Measurements from ENCODE around the gene PAEP.

PAEP gene

DNA sequence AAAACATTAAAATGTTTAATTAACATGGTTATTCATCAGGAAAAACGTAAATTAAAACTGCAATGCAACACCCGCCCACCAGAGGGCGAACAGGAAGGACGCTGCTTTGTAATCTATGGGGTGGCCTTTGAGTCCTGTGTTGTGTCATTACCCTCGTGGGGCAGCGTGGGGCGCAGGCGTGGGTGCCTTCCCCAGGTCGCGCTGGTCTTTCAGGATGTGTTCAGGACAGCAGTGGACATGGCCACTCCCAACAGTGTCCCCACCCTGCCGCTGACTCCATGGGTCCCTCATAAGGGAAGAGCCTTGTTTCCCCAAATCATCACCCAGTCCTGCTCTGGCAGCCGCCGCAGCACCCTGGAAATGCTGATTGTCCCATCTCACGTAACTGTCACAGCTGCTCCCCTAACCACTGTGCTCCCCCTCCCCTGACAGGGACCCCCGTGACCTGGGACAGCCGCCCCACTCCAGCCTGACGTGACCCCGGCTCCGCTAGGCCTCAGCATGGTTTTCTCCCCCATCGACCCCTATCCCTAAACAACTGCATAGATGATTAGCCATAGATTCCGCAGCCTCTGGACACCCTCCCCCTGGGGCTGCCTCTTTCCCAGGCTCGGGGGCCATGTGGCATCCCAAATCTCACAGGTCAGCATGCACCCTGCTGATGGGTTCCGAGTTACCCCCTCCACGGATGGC lies 41.4 kb downstream of the PAEP start:
- peak in 1 of 2 experiments; percentile 40 for DNase-seq

DNA sequence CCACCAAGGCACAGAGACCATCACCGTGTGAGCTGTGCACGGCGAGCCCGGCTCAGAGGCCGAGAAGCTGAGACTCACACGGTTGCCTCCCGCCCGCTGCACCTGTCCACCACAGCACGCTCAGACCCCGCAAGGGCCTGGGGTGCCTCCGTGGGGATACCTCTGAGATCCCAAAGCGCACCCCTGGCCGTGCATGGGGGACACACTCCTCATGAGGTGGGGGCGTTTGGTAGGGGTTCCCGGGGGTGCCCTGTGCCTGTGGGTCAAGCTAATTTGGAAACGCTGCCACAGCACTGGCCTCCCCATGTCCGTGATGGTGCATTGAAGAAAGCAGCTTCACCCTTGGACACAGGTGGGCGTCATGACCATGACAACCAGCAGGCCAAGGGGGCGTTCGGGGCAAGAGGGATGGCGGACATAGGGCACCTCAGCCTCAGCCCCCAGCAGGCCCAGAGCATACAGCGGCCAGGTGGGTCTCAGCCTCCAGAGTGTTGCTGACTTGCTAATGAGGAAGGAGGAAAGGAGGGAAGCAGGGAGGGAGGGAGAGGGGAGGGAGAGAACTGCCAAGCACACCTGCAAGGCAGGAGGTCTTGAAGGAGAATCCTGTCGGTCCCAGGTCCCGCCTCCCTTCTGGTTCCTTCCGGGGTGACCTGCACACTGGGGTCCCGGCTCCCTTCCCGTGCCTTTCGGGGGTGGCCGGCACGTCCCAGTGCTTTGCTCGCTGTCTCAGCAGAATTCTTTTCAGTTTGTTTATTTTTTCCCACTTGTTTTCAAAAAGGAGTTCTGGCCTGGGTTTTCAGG lies 43.1 kb downstream of the PAEP start:
- DNase-seq, result no peak

DNA sequence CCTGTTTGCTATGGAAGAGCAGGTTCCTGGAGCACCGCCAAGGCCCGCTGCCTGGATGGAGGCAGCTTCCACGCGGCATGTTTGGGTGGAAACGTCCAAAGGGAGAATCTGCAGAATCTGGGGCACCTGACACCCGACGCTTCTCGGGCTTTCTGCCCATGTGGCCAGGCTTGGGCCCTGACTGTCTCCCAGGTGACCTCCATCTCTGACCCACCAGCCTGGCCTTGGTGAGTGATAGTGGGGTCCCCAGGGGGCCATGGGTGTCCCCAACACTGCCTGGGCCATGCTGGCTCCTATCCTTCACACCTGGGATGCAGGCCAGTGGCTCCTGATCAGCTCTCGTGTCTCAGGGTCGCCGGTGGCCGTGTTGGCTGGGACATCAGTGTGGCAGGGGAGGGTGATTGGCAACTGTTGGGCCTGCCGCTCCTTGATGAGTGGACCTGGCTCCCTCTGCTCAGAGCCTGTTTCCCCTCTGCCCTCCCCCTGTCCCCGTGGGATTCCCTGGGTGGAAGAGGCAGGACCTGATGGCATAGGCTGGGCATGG lies 43.8 kb downstream of the PAEP start:
- no peak for DNase-seq

DNA sequence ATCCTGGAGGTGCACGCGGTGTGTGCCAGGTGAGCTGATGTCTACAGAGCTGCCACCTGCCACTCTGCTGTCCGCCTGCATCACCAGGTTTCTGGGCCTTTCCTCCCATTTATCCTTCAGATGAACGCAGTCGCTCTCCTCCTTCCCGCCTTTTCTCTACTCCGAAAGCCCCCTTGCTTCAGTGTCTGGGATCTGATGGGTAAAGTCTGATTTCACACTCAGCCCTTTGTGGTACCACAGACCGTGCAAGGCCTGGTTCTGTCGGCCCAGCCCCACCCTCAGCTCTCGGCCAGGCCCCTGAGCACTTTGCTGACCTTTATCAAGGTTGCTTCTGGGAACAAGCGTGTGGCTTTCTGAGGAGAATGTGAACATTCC lies 45.3 kb downstream of the PAEP start:
- no peak for DNase-seq

DNA sequence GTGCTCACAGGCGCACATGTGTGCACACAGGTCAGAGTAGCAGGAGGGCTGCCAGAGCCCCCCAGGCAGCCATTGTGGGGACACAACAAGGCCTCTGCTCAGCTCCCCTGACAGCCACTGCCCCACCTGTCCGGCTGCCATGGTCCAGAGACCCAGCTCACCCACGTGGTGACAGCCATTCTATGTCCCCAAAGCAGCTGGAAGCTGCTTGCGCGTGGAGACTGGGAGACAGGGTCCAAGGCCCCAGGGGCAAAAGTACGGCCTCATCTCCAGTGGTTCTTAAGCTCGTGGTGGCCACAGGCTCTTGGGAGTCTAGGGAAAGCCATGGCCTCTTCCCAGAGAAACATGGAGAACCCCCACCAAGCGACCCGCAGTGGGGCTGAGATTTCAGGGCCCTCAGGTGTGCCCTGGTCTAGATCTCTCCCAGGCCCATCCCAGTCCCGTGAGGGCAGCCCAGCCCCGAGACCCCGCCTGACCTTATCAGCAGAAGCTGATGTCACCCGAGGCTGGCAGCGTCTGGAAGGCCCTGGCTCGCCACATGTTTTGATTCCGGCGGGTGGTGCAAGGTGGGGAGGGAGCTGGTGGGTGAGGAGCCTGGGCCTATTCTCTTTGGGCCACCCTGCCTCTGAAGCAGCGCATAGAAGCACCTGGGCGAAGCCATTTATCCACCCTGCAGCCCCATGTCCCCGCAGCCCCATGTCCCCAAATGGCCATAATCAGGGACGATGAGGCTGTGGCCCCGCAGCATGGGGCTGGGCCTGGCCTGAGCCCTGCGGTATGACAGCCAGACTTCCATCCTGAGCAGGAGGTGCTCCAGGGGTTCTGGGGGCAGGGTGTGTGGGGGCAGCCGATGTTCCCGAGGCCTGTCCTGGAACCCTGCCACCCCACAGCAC lies 46.1 kb downstream of the PAEP start:
- DNase-seq, result no peak

DNA sequence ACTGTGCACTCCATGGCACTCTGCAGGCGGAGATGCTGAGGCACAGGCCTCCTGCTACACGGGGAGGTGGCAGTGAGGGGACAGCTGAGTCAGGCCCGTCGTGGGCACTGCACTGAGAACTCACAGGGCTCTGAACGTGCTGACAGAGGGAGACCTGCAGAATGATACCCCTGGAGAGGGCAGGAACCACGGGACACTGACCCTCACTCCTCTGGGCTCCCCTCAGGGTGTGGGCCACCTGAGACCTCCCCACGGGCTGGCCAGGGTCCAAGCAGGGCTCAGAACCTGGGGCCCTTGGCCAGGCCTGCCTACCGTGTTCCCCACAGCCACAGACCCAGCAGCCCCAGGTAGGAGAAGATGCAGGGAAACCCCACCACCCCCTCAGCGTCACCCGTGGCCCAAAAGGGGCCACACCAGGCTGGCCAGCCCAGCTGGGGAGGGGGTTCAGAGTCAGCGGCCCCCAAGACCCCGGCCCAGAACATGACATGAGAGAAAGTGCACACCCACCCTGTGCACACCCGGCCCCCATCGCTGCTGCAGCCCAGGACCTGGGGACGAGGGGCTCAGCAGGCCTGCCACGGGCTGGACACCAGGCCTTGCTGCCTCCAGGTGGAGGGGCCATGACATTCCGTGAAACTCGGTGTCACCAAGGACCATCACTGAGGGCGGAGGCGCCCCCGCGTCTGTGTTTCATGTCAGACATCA lies 46.9 kb downstream of the PAEP start:
- DNase-seq, result no peak

DNA sequence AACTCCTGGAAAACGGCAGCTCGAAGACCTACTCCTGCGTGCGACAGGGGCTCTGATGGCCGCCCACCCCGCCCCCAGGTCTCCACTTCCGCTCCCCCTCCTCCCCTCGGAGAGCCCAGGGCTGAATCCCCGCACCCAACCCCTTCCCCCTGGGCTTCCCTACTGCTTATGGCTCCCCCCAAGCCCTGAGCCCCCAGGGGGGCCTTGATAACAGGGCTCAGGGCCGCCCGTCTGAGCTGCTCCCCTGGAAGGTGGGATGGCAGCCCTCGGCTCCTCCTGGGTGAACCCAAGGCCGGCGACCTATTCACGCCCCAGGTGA lies 47.4 kb downstream of the PAEP start:
- DNase-seq, result no peak

DNA sequence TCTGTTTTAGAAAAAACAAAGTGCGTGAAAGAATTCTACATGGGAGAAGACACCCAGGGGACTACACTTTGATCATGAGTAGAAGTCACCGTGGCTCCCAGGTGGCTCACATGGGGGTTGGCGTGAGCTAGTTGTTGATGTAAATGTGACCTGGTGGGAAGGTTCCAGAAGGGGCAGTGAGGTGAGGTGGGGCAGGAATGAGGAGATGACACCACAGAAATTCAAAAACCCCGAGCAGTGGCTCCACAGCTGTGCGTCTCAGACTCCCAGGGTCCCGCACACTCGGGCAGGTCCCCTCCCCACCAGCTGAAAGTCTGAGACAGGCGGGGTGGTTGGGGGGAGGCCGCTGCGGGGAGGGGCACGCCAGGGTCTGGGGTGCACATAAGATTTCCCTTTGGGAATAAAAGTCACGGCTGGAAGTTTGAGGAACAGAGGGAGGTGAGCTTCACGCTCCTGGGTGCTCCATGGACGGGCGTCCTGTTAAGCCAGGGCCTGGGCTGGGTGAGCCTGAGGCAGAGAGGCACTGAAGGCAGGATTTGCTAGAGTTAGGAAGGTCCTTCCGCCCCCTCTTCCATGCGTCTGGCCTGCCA lies 47.9 kb downstream of the PAEP start:
- DNase-seq, result no peak

DNA sequence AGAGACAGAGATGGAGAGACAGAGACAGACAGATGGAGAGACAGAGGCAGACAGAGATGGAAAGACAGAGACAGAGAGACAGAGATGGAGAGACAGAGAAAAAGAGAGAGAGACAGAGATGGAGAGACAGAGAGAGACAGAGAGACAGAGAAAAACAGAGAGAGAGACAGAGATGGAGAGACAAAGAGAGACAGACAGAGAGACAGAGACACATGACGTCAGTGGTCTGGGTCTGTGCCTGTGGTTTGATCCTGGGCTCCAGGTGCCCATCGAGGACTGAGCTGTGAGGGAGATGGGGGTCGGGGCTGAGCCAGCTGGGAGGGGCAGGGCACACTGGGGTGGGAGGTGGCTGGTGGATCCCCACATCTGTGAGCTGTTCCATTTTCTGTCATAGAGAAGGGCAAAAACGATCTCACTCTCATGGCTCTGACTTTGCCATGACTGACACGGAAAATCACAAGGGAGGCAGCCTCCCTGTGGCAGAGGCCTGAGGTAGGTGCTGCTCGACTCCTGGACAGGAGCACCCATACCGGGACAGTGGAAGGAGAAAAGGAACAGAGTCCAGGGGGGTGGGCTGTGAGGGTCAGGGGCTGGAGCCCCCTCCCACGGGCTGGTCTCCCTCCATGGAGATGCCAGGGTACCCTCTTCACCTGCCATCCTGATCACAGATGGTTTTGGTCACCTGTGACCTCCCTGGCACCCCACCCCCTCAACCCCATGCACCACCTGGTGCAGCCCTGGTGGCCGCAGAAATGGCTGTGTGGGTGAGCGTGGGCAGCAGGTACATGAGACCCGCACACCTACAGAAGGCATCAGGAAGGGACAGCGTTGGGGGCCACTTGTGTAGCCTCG lies 49.0 kb downstream of the PAEP start:
- DNase-seq, result no peak

DNA sequence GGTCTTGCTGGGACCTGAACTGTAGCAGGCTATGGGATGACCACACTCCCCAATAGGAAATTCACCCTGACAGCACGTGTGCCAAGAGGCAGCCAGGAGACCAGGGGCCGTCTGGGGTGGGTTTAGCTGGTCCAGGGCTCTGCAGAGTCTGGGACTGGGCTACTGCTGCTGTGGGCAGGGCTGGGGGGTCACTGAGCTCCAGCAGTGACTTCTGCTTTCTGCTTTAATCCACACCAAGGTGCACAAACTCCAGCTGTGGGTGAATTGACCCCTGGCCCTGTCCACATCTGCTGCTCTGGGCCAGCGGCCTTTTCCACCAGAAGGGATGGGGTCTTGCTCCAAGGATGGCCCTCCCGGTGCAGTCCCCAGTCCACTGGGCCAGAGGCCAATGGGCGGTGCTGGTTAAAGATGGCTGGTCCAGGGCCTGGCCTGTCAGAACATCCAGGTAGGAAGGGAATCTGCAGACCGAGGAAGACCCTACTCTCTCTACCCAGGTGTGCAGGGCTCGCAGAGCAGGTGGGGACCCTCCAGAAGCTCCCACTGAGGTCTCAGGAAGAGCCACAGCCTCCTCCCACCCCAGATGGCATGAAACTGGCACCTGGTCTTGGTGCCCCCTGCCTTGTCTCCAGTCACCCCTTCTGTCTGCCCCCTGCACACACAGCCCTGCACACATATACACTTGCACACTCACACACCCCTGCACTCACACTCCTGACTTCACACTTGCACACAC lies 49.8 kb downstream of the PAEP start:
- no peak for DNase-seq

DNA sequence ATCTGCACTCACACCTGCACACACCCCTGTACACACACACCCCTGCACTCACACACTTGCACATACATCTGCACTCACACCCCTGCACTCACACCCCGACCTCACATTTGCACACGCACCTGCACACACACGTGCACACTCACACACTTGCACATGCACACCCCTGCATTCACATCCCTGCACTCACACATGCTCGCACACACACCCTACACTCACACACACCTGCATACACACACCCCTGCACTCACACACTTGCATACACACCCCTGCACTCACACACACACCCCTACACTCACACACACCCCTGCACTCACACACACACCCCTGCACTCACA lies 50.3 kb downstream of the PAEP start:
- no peak for DNase-seq

DNA sequence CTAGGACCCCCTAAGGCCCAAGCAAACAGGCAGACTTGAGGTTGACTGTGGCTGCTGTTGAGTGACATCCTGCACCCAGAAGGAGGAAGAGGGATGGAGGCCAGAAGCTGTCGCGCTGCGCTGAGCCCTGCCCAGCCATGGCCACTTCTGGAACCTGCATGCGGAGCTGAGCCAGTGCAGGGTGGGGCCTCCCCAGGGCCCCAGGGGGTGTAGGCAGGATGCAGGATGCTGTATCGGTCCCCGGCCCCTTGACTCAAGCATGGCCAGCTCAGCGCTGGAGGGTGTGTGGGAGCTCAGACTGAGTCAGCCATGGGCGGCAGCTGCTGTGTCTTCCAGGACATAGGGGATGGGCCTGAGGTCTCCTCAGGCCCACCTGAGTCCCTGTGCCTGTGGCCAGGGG lies 50.9 kb downstream of the PAEP start:
- no peak for DNase-seq

DNA sequence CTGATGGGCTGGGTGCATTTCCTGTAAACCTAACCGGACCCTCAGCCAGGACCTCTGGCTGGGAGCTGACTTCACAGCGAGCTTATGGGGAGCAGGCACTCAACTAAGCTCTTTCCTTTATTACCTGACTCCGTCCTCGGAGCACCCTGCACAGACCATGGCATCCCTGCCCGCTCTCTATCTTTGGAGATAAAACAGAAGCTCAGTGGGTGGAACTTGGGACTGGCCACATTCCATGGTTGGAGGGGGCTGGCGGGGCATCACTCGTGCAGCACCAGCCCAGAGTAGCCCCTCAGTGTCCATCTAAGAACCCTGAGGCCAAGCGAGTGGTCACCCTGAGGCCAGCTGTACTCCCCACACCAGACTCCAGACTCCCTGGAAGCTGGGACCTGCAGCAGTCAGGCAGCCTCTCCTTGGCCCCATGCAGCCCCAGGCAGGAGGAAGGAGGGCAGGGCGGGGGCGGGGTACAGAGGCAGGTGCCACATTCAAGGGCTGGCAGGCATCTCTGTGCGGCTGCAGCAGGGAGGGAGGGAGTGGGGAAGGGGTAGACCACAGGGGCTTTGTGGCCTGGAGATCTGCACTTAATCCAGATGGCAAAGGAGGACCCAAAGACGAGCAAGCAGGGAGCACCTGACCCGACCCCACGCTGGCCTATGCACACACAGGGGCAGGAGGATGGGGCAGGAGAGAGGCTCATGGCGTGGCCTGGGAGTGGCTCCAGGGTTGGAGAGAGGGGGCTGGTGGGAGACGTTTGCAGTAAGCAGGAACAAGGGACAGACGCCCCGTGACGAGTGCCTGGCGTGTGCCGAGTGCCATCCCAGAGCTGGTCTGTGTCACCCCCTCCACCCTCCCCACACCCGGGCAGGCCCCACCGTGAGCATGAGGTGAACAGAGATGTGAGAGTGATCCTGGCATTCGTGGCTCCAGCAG lies 51.7 kb downstream of the PAEP start:
- DNase-seq, result no peak

DNA sequence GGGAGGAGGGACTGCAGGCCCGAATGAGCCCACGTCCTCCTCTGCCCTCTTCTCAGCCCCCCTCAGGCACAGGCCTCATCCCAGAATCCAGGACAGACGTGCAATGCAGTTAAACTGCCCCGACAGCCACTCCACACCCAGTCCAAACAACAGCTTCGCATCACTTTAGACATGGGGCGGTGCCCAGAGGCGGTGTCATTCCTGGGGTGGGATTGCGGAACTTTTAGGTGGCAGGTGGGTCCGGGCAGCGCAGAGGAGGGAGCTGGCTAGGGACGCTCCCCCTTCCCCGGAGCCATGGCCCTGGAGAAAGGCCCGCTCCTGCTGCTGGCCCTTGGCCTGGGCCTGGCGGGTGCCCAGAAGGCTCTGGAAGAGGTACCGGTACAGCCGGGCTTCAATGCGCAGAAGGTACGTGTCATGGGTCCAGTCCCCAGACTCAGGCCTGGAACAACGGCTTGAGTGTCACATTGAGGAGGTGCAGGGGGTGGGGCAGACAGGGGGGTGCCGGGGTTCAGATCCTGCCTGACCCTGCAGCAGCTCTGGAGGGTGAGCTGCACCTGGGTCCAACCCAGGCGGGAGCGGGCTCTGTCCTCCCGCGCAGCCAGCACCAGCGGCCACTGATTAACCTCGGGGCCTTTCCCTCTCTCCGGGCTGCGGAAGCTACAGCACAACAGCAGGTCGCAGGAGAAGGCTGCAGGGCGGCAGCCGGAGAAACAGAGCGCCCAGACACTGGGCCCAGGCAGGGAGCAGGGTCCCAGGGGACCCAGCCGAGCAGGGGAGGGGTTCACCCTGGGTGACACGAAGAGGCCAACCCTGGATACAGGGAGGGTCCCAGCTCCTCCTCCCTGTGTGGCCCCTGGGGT lies 52.6 kb downstream of the PAEP start:
- no peak for DNase-seq

DNA sequence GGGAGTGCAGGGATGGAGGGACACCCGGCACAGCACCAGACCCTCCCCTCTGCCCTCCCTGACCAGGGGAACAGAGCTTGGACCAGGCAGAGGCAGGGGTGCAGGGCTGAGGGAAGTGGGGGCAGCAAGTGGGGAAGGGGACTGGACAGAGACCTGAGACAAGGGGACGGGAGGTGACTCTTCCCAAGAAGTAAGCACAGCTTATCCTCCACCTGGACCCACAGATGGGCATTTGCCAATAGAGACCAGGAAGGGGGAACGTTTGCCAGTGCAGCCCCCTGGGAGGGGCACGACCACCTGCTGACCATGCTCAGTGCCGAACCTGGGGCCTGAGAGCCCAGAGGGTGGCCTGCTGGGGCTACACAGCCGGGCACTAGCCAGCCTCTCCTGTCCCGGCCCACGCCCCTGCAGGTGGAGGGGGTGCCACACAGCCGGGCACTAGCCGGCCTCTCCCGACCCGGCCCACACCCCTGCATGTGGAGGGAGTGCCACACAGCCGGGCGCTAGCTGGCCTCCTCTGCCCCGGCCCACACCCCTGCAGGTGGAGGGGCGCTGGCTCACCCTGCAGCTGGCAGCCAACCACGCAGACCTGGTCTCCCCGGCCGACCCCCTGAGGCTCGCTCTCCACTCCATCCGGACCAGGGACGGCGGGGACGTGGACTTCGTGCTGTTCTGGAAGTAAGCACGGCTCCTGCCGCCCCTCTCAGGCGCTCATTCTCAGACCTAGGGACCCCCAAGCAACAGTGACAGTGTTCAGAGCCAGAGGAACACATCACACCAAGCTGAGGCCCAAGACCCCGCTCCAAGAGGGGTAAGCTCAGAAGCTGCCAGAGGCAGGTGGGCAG lies 53.5 kb downstream of the PAEP start:
- DNase-seq, result no peak

DNA sequence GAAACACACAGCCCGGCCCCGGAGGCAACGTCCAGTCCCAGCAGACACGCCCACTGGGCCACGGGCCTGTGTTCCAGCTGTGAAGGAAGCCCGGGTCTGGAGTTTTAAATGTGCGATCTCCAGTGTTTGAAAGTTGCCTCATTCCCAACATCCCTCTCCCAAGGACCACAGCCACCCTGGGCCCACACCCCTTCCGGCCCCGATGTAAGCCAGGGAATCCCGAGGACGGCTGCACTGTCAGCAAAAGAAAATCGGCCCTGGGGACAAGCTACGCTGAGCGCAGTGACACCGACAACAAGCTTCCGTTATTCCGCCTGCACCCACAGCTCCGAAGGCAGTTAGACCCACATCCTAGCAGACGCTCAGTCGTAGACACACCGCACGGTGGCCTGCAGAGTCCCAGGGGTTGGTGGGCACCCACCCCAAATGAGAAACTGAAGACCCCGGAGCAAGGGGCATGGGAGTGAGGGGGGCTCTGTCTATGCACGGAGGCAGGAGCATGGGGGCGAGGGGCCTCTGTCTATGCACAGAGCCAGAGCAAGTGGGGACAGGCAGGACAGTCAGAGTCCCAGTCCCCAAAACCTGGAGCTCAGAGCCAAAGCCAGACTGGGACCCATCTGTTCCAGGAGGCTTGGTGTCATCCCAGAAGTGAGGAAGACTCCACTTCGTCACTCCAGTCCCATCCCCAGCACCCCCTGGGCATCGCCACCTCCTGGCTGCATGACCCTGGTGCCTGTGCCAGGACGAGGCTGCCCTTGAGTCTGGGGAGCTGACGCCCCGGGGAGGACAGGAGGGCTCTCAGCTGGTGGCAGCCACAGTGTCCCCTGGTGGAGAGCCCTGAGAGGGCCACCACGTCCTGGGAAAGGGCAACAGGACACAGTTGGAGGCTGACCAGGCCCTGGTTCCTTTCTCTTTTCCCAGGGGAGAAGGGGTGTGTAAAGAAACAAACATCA lies 54.4 kb downstream of the PAEP start:
- no peak for DNase-seq
